DMS153 treated with DMSO at 0.1 percent for 48 hours (cell line): ENCODE results near the gene BUD31.
"Not testable (repeated sequence)": the region's sequence is repeated elsewhere in the genome, so short reads cannot be mapped to it uniquely, and the experiment has no call there.

Experiments
- DNase-seq: peaks from one replicate; lab custom pipeline; 2025; ENCODE audit not compliant: unreplicated experiment; lab: John Stamatoyannopoulos, UW

BUD31 gene

DNA sequence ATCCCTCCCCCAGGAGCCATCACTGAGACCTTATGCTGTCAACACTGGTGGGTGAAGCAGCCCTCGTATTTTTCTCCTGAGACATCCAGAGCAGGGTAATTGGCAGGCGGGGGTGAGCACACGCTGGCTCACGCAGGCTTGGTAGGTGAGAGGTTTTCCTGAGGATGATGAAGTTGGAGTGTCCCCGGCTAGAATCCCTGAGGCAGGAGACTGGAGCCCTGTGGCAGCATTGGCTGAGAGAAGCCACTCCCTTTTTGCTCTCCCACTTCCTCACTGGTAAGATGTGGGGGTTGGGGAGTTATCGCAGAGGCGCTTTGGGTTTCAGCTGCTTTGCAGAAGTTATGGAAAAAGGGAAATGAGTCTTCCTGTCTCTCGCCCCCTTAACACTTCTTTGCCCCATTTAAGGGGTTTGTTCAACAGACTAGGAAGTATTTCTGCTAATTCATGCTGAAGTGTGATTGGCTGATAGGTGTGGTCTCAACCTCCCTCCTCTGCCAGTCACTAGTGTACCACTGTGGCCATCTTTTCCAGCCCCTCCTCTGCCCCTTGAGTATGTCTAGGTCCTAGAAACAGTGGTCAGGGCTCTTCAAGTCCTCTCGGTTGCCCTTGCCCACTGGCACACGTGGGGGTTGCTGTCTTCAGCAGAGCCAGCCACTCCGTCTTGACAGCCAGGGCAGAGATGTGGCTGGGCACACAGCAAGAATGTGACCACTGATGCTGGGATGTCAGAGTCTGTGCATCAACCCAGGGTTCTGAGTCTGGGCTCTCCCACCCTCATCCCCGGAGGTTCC is 28.5 kb upstream of the BUD31 start:
- no peak for DNase-seq

GRCh38 chr7:99380823-99381663 is 27.7 kb upstream of the BUD31 start:
- no peak for DNase-seq

- no peak for DNase-seq
These were observed 27.1 kb upstream of the BUD31 start for GRCh38 chr7:99381664-99382075.

DNA sequence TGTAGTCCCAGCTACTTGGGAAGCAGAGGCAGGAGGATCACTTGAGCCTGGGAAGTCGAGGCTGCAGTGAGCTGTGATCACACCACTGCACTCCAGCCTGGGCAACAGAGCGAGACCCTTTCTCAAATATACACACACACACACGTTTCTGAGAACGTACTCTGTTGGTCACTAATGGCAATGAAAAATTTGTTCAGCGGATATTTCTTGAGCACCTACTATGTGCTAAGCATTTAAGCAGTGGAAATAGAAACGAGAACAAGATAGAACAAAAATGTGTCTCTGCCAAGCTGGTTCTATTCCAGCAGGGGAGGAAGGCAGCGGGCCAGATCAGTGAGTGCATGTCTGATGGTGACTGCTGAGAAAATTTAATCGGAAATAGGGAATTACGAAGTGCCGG is 25.6 kb upstream of the BUD31 start:
- DNase-seq = no peak

GRCh38 chr7:99383791-99384370 is 24.9 kb upstream of the BUD31 start:
- no peak for DNase-seq

GRCh38 chr7:99384523-99384922 is 24.2 kb upstream of the BUD31 start:
- DNase-seq = no peak

GRCh38 chr7:99385564-99385963 is 23.2 kb upstream of the BUD31 start:
- no peak for DNase-seq

DNA sequence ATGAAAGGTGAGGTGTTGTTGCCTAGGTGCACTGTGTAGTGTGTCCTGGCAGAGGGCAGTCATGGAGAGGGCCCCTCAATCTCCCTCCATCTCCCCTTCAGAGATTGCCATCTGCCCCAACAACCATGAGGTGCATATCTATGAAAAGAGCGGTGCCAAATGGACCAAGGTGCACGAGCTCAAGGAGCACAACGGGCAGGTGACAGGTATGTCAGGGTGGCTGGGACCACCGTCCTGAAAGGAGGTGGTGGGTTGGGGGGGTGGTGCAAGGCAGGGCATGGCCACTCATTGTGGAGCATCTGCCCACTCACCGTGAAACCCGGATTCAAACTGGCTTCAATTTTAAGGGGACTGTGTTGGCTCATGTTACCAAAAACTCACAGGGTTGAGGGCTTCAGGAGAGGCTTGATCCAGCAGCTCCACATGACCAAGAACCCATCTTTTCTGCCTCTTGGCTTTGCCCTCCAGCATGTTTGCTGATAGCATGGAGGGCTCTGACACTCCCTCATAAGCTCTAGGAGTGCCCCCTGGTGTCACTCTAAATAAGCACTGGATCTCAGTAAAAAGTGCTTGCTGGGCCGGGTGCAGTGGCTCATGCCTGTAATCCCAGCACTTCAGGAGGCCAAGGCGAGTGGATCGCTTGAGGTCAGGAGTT is 22.1 kb upstream of the BUD31 start:
- DNase-seq = no peak

- DNase-seq = not testable (repeated sequence)
These were observed 21.5 kb upstream of the BUD31 start for GRCh38 chr7:99387239-99387635.

- no peak for DNase-seq
These were observed 20.9 kb upstream of the BUD31 start for GRCh38 chr7:99387912-99388311.

DNA sequence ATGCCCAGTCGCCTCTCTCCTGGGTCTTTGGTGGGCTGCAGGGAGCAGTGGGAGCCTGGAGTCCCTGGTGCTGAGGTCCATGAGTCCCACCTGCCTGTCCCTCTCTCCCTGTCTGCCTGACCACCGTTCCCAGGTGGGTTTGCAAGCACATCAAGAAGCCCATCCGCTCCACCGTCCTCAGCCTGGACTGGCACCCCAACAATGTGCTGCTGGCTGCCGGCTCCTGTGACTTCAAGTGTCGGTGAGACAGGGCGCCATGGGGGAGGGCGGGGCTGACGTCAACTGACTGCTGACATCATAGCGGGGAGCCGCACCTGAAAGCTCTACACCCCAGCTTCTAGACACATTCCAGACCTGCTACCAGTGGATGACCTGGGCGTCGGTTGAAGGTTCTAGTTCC is 19.0 kb upstream of the BUD31 start:
- DNase-seq = no peak

DNA sequence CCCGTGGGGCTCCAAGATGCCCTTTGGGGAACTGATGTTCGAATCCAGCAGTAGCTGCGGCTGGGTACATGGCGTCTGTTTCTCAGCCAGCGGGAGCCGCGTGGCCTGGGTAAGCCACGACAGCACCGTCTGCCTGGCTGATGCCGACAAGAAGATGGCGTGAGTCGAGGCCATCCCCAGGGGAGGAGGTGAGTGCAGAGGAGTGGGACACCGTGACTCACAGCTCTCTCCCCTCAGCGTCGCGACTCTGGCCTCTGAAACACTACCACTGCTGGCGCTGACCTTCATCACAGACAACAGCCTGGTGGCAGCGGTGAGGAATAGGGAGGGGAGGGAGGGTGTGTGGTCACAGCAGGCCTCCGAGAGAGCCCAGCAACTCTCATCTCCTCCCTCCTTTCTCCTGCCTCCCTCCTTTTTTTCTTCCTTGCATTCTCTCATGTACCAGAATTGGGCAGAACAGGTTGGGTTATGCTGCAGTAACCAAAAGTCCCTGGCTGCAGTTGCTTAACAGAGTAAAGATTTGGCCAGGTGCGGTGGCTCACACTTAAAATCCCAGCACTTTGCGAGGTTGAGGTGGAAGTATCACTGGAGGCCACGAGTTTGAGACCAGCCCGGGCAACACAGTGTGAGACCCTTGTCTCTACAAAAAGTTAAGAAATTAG is 17.7 kb upstream of the BUD31 start:
- no peak for DNase-seq

DNA sequence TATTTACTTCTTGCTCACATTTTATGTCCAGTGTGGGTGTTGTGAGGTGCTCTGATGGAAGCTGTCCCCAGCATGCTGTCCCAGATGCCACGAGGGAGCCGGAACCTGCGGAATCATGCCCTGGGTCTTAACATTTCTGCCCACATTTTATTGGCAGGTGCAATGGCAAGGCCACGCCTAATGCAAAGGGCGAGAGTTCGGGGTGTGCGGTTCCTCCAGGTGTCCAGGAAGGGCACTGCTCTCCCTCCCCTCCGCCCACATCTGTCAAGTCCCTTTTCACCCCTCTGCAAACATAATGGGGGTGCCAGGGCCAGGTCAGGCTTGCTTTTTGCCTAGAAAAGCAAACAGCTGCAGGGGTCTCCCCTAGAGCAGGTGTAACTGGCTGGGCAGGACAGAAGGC is 16.7 kb upstream of the BUD31 start:
- DNase-seq = no peak

GRCh38 chr7:99392659-99393354 is 16.0 kb upstream of the BUD31 start:
- peak; percentile 81 for DNase-seq

- no peak for DNase-seq
These were observed 15.2 kb upstream of the BUD31 start for GRCh38 chr7:99393355-99394187.

DNA sequence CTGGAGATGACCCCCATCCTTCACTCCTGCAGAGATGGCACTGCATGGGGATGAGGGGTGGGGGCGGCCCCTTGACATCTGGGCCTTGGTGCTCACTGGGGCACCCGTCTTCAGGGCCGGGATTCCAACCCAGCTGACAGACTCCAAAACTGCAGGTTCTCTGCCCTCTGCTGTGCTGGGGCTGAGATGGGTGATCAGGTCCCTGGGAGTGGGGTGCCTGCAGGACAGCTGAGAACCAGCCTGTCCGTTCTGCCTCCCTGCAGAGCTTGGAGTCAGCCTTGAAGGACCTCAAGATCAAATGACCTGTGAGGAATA is 14.6 kb upstream of the BUD31 start:
- DNase-seq = no peak

DNA sequence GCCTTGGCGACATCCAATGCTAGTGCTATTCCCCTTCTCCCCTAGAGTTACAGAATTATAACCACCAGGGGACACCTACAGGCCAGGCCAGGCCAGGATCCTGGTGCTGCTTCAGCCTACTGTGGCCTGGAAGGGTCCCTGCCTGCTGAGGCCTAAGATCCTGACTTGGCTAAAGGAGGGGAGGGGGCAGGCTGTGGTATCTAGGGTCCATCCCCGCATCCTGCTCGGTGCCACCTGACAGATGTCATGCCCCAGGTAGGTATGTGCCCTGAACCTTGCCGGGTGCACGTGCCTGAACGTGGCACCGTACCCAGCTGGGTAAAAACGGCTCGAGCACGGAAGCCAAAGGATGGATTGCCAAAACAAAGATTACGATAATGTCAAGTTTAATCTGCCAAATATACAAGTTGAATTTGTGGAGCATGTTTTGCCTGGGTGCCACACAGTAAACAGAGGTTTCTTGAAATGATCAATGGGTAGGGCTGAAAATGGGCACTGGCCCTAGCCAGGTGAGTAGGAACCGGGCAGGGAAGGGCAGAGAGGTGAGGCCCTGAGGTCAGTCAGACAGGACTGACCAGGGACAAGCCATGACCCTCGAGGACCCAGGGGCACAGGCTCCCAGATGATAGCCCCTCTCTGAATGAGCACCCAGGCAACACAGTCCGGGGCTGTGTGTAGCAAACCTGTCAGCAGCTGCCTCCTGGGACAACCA is 13.0 kb upstream of the BUD31 start:
- no peak for DNase-seq

DNA sequence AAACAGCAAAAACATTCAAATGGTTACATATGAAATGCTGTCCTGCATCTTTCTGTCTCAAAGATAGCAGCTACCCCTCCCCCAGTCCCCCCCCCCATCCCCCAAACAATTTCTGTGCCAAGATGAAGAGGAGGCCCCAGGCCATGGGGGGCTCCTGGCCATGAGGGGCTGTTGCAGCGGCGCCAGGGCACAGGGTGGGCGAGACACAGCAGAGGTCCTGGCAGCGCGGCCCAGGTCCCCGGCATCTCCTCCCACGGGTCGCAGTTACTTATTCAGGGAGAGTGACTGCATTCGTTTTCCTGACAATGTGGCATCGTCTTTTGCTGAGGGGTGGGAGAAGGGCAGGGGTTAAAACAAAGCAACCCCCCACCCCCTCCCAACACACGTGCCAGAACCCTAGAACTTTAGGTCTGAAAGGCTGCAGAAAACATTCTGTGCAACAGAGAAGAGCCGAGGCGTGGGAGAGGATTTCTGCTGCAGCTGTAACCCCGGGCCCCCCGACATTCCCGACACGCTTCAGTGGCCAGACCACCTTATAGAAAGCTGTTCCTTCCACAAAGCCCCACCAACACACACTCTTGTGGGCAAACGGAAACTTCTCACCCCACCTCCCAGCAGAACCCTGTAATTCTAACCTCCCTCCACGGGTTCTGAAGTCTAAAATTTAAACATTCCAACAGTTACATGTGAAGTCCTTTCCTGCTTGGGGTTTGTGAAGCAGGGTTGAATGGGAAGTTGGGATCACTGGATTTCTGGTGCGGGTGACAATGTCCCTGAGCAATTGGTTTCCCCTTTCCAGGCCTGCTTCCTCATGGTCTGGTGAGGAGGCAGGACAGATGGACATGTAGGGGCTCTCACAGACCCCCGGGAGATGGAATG is 12.1 kb upstream of the BUD31 start:
- DNase-seq = no peak
